Neural progenitor cell (in vitro differentiated cells): ENCODE results near the gene CAPS2. TPM values are rescaled to one million over a fixed set of nuclear protein-coding genes. Genes with fewer than 3 reads are reported as not detected.

Experiments
- DNase-seq: peaks from one replicate; pipeline ENCODE4 v3.0.0-alpha.2; 2016; ENCODE audit warnings: low spot score
- H2AFZ ChIP-seq: fragments of 200-600 bp; sonication (generic); replicated peaks from 2 replicates; pipeline ENCODE4 v1.6.1; 2016; ENCODE audit warnings: antibody characterized with exemption
- H3F3A ChIP-seq: fragments of 200-600 bp; sonication (generic); 2 replicates; pipeline ENCODE4 v1.6.1; 2016; ENCODE audit warnings: antibody characterized with exemption, low read depth
- H3K27ac ChIP-seq: fragments of 200-600 bp; sonication (generic); 2 replicates; pipeline ENCODE4 v1.5.1; 2016; ENCODE audit warnings: mild to moderate bottlenecking
- H3K27me3 ChIP-seq: fragments of 200-600 bp; sonication (generic); 2 replicates; pipeline ENCODE4 v1.6.1; 2016; ENCODE audit warnings: mild to moderate bottlenecking, moderate library complexity
- H3K36me3 ChIP-seq: fragments of 200-600 bp; sonication (generic); 2 replicates; pipeline ENCODE4 v1.5.1; 2016
- H3K4me1 ChIP-seq: fragments of 200-600 bp; sonication (generic); 2 replicates; pipeline ENCODE4 v1.6.1; 2016; ENCODE audit warnings: mixed run types
- H3K4me2 ChIP-seq: fragments of 200-600 bp; sonication (generic); 2 replicates; pipeline ENCODE4 v1.6.1; 2016
- H3K4me3 ChIP-seq: fragments of 200-600 bp; sonication (generic); 2 replicates; pipeline ENCODE4 v1.5.1; 2016
- H3K79me2 ChIP-seq: fragments of 200-600 bp; sonication (generic); 2 replicates; pipeline ENCODE4 v1.6.1; 2016; ENCODE audit warnings: low read depth
- H3K9ac ChIP-seq: fragments of 200-600 bp; sonication (generic); 2 replicates; pipeline ENCODE4 v1.6.1; 2016
- H3K9me3 ChIP-seq: fragments of 200-600 bp; sonication (generic); 2 replicates; pipeline ENCODE4 v1.5.1; 2016; ENCODE audit warnings: low read depth
- H4K20me1 ChIP-seq: fragments of 200-600 bp; sonication (generic); 2 replicates; pipeline ENCODE4 v1.6.1; 2016; ENCODE audit warnings: low read depth
- H3K27ac Mint-ChIP-seq: 3 replicates; pipeline ENCODE4 v1.8.0; 2021; ENCODE audit warnings: mixed read lengths
- H3K27me3 Mint-ChIP-seq: 2 replicates; pipeline ENCODE4 v1.8.0; 2022; ENCODE audit warnings: low read depth, mild to moderate bottlenecking, inconsistent platforms, moderate library complexity, mixed read lengths; ENCODE audit not compliant: insufficient read depth
- H3K36me3 Mint-ChIP-seq: 3 replicates; pipeline ENCODE4 v1.8.0; 2021; ENCODE audit warnings: mixed read lengths
- H3K4me1 Mint-ChIP-seq: 3 replicates; pipeline ENCODE4 v1.8.0; 2021; ENCODE audit warnings: mixed read lengths
- H3K4me3 Mint-ChIP-seq: 3 replicates; pipeline ENCODE4 v1.8.0; 2021; ENCODE audit warnings: mild to moderate bottlenecking, moderate library complexity, mixed read lengths
- H3K9me3 Mint-ChIP-seq: 3 replicates; pipeline ENCODE4 v1.8.0; 2020; ENCODE audit warnings: mixed read lengths
- EZH2 ChIP-seq: fragments of 200-600 bp; sonication (generic); IDR thresholded peaks from 2 replicates; pipeline ENCODE4 v1.6.1; 2017; ENCODE audit warnings: antibody characterized with exemption, mild to moderate bottlenecking, moderate library complexity
- EZH2phosphoT487 ChIP-seq: fragments of 200-600 bp; sonication (generic); IDR thresholded peaks from 2 replicates; pipeline ENCODE4 v1.6.1; 2017; ENCODE audit warnings: antibody characterized with exemption
- total RNA-seq: library from RNA; depleted of rRNA; stranded (reverse); fragments of >200 nt; gene quantifications from 2 replicates; pipeline ENCODE4 v1.2.3, GENCODE V29; 2015; ENCODE audit warnings: low replicate concordance
- TF ChIP-seq, protein P1 (sequence below): fragments of 200-600 bp; sonication (generic); IDR thresholded peaks from 2 replicates; pipeline ENCODE4 v1.5.1; 2017; ENCODE audit warnings: antibody characterized with exemption, mild to moderate bottlenecking

The CAPS2 gene
- total RNA-seq, 1 donor from 2014 or later: 20.1 TPM

GRCh38 chr12:75311369-75311768 is 18.8 kb downstream of the CAPS2 start:
- Mint-ChIP-seq H3K27ac (no peak overlapping the region), H3K4me1 (peaks cover 12% of the 10 kb centered on the region), H3K9me3 (no peaks in the 10 kb centered on the region), H3K4me3 (no peak overlapping the region), H3K27me3 (peaks cover 3% of the 10 kb centered on the region), H3K36me3 (peaks cover 2% of the 10 kb centered on the region)
- DNase-seq: no peak
- no peaks in the 10 kb centered on the region for H3K27me3 ChIP-seq
- H2AFZ ChIP-seq: no peak overlapping the region
- TF ChIP-seq EZH2phosphoT487 (no peak), EZH2 (no peak)
- TF ChIP-seq, protein P1, sequence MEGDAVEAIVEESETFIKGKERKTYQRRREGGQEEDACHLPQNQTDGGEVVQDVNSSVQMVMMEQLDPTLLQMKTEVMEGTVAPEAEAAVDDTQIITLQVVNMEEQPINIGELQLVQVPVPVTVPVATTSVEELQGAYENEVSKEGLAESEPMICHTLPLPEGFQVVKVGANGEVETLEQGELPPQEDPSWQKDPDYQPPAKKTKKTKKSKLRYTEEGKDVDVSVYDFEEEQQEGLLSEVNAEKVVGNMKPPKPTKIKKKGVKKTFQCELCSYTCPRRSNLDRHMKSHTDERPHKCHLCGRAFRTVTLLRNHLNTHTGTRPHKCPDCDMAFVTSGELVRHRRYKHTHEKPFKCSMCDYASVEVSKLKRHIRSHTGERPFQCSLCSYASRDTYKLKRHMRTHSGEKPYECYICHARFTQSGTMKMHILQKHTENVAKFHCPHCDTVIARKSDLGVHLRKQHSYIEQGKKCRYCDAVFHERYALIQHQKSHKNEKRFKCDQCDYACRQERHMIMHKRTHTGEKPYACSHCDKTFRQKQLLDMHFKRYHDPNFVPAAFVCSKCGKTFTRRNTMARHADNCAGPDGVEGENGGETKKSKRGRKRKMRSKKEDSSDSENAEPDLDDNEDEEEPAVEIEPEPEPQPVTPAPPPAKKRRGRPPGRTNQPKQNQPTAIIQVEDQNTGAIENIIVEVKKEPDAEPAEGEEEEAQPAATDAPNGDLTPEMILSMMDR: no peak
- no peak overlapping the region for H3K4me3 ChIP-seq
- no peaks in the 10 kb centered on the region for H3K4me1 ChIP-seq
- H3K36me3 ChIP-seq: no peaks in the 10 kb centered on the region
- no peak overlapping the region for H3K9ac ChIP-seq
- H3K27ac ChIP-seq: no peak overlapping the region
- H3K4me2 ChIP-seq: no peak overlapping the region
- H4K20me1 ChIP-seq: no peaks in the 10 kb centered on the region
- H3K79me2 ChIP-seq: no peaks in the 10 kb centered on the region
- H3K9me3 ChIP-seq: no peaks in the 10 kb centered on the region
- no peaks in the 10 kb centered on the region for H3F3A ChIP-seq

DNA sequence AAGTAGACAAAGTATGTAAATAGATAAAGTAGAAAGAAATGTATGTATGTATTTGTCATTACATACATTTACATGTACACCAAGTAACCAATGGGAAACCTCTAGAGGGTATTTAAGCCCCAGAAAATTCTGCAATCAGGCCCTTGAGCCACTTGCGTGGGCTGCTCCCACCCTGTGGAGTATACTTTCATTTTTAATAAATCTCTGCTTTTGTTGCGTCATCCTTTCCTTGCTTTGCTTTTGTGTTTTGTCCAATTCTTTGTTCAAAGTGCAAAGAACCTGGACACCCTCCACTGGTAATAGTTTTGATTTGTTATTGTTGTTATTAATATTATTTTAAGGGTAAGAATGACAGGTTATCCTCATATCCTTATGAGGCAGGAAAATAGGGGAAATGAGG is 21.8 kb downstream of the CAPS2 start:
- Mint-ChIP-seq H3K4me3 (no peak overlapping the region), H3K27ac (no peak overlapping the region), H3K9me3 (no peaks in the 10 kb centered on the region), H3K27me3 (peaks cover 3% of the 10 kb centered on the region), H3K36me3 (peaks cover 2% of the 10 kb centered on the region), H3K4me1 (peaks cover 12% of the 10 kb centered on the region)
- Histone ChIP-seq H3K4me2 (no peak overlapping the region), H3F3A (no peaks in the 10 kb centered on the region), H3K79me2 (no peaks in the 10 kb centered on the region), H3K9ac (no peak overlapping the region), H3K4me3 (no peak overlapping the region), H3K27me3 (no peaks in the 10 kb centered on the region), H2AFZ (no peak overlapping the region), H3K9me3 (no peaks in the 10 kb centered on the region), H3K4me1 (no peaks in the 10 kb centered on the region), H4K20me1 (no peaks in the 10 kb centered on the region), H3K27ac (no peak overlapping the region), H3K36me3 (no peaks in the 10 kb centered on the region)
- TF ChIP-seq EZH2 (no peak), EZH2phosphoT487 (no peak)
- TF ChIP-seq, protein P1: no peak
- no peak for DNase-seq

- Histone ChIP-seq H3K4me3 (no peak overlapping the region), H3K36me3 (no peaks in the 10 kb centered on the region), H2AFZ (no peak overlapping the region), H4K20me1 (no peaks in the 10 kb centered on the region), H3K4me1 (no peaks in the 10 kb centered on the region), H3K79me2 (no peaks in the 10 kb centered on the region), H3K9ac (no peak overlapping the region), H3K27me3 (no peaks in the 10 kb centered on the region), H3K9me3 (no peaks in the 10 kb centered on the region), H3F3A (no peaks in the 10 kb centered on the region), H3K4me2 (no peak overlapping the region), H3K27ac (no peak overlapping the region)
- Mint-ChIP-seq H3K27me3 (peaks cover 3% of the 10 kb centered on the region), H3K9me3 (no peaks in the 10 kb centered on the region), H3K4me3 (no peak overlapping the region), H3K36me3 (peaks cover 2% of the 10 kb centered on the region), H3K4me1 (peaks cover 4% of the 10 kb centered on the region), H3K27ac (no peak overlapping the region)
- TF ChIP-seq EZH2phosphoT487 (no peak), EZH2 (no peak)
- TF ChIP-seq, protein P1: no peak
- DNase-seq: no peak
Measured at GRCh38 chr12:75305412-75306332, 24.5 kb downstream of the CAPS2 start.
